Activated T-cell treated with anti-CD3 and anti-CD28 coated beads, Interleukin-2, amount 50 U/mL, for 1 hour (primary cell): ENCODE data around the gene ZNF207.
"Not testable (repeated sequence)": the region's sequence is repeated elsewhere in the genome, so short reads cannot be mapped to it uniquely, and the experiment has no call there.

Experiments
- DNase-seq: peaks from one replicate; pipeline ENCODE4 v3.0.0-alpha.2; 2020

ZNF207 gene

GRCh38 chr17:32388613-32389459 lies 38.9 kb downstream of the ZNF207 start:
- DNase-seq: no peak

- no peak for DNase-seq
These were observed 43.9 kb downstream of the ZNF207 start for GRCh38 chr17:32393904-32394303.

DNA sequence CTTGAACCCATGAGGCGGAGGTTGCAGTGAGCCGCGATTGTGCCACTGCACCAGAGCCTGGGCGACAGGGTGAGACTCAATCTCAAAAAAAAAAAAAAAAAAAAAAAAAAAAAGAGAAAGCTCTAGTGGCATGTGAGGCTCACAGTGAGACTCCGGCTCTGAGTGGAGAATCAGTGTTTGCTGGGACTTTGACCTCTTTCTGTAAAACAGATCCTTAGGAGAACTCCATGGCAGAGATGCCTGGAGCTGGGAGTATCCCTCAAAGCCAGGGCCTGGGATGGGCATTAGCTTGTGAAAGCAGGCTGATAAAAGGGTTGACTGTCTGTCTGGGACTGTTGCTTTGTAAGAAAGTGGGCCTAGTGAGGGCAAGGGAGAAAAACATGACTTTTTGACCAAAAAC lies 46.4 kb downstream of the ZNF207 start:
- DNase-seq: no peak

DNA sequence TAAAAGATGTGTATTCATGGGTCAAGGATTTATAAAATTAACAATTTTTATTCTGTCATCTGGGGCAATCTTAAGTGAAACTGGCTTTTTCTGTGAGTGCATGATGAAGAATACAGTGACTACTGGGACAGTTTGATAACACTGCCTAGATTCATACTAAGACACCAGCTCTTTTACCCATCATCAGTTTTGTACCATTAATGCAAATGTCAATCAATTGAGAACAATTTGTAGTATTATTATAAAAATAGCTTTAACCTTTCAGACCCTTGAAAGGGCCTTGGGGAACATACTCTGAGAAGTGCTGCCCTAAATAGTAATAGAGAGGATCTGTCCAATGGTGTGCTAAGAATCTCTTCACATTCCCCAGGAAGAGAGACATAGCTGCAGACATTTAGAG lies 49.0 kb downstream of the ZNF207 start:
- DNase-seq: no peak

DNA sequence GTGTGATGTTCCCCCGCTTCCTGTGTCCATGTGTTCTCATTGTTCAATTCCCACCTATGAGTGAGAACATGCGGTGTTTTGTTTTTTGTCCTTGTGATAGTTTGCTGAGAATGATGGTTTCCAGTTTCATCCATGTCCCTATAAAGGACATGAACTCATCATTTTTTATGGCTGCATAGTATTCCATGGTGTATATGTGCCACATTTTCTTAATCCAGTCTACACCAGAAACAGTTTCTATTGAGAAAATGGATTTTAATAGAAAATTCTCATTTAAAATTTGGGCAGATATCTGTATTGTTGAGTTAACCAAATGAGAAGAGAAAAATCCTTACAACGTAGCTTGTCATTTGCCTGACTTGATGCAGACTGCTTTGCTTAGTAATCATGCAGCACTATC lies 60.1 kb downstream of the ZNF207 start:
- DNase-seq: not testable (repeated sequence)

- DNase-seq: no peak
These were observed 76.9 kb downstream of the ZNF207 start for GRCh38 chr17:32426894-32427293.

DNA sequence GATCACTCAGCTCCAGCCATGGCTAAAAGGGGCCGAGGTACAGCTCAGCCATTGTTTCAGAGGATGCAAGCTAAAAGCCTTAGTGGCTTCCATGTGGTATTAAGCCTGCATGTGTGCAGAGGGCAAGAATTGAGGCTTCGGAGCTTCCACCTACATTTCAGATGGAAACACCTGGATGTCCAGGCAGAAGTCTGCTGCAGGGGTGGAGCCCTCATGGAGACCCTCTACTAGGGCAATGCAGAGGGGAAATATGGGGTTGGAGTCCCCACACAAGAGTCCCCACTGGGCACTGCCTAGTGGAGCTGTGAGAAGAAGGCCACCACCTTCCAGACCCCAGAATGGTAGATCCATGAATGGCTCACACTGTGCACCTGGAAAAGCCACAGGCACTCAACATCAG lies 79.6 kb downstream of the ZNF207 start:
- DNase-seq: no peak
